GM18520 (cell line): ENCODE results near the gene SHISA9.

Experiments used
- ATAC-seq: cut with Tn5 transposase; IDR thresholded peaks from one replicate; pipeline ENCODE4 v1.9.1; 2021; ENCODE audit not compliant: unreplicated experiment

Gene SHISA9

GRCh38 chr16:13063457-13063856 is 162.1 kb downstream of the SHISA9 start:
- no peak for ATAC-seq

DNA sequence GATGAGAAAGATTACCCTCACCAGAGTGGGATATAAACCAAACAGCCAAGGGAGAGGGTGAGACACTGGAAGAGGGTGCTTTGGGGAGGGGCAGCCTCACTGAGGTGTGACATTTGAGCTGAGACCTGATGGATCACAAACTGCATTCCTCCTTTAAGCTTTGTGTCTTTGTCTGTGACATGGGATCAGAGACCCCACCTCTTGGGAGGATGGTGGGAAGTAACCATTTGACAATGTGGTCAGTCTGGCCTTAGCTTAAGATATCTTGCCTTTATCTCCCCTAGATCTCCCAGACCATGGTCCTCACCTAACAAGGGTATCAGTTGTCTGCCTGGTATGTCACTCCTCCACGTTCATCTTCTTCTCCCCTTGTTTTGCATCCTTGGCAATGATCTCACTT is 163.4 kb downstream of the SHISA9 start:
- no peak for ATAC-seq

DNA sequence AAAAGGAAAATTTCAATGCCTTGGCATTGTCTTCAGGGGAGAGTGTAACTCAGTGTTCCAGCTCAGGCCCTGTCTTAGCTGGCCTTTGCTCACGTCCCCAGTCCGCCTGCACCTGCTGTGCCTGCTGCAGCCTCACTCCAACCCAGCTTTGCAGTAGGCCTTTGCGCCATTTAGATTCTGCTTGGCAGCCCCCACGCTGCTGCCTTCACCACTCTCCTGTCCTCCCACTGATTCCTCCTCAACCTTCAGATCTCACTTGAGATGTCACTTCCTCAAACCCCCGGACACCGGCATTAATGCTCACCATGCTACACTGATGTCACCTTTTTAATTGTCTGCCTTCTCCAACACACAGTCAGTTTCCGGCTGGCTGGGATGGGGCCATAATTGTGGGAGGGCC is 166.2 kb downstream of the SHISA9 start:
- ATAC-seq, result no peak

DNA sequence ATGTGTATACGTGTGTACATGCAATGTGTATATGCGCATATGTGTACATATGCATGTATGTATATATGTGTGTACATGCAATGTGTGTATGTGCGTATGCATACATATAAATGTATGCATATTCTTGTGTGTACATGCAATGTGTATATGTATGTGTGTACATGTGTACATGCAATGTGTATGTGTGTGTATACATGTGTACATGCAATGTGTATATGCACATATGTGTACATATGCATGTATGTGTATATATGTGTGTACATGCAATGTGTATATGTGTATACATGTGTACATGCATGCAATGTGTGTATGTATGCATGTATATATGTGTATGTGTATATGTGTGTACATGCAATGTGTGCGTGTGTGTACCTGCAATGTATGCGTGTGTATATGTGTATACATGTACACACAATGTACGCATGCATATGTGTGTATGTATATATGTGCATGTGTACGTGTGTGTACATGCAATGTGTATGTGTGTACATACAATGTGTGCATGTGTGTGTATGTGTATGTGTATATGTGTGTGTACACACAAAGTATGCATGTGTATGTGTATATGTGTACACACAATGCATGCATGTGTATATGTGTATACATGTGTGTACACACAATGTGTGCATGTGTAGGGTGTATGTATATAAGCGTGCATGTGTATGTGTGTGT is 167.7 kb downstream of the SHISA9 start:
- ATAC-seq, result no peak

- ATAC-seq, result no peak
Measured at GRCh38 chr16:13070268-13070667, 168.9 kb downstream of the SHISA9 start.

DNA sequence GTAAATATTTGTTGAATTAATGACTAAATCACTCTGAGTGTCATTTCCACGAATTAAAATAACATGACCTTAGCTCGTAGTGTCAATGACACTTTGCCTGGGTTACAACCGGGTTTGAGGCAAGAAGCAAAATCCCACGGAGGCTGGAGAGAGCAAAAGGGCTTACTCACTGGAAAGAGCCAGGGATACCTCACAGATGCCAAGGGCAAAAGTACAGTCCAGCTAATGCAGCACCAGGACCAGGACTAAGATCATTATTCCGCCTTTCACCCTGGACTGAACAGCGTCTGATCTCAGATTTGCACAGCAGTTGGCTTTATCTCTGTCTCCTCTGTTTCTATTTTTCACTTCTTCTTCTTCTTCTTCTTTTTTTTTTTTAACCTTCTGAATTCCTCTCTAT is 175.5 kb downstream of the SHISA9 start:
- no peak for ATAC-seq

- no peak for ATAC-seq
Measured at GRCh38 chr16:13077816-13078215, 176.4 kb downstream of the SHISA9 start.

DNA sequence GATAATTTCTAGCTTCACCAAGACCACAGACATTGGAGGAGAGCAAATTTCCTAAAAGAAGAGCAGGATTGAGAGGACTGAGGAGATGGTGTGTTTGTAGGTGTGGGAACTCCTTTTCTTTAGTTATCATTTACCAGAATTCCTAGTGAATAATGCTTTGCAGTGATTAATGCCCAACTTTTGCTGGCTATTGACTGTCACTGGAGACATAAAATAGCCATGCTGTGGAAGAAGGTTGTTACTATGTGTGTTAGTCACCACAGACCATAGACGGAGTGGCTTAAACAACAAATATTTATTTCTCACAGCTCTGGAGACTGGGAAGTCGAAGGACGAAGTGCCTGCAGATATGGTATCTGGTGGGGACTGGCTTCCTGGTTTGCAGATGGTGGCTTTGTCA is 179.1 kb downstream of the SHISA9 start:
- no peak for ATAC-seq

GRCh38 chr16:13081825-13082331 is 180.5 kb downstream of the SHISA9 start:
- no peak for ATAC-seq

GRCh38 chr16:13083681-13084080 is 182.3 kb downstream of the SHISA9 start:
- no peak for ATAC-seq

DNA sequence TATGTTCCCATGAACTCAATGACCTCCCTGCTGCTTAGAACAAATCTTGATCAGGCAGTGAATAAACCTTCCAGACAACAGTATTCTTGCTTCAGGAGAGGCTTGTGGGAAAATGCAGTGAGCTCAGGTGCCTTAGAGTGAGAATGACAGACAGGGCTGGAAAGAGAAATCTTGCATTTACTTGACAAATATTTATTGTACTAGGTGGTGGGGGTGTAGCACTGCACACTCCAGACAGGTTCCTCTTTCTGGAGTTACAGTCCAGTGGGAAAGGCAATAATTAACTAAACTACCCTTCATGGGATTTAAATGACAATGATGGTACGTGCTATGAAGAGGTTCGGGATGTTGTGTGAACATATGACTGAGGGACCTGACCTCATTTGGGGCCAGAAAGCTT is 182.9 kb downstream of the SHISA9 start:
- no peak for ATAC-seq

DNA sequence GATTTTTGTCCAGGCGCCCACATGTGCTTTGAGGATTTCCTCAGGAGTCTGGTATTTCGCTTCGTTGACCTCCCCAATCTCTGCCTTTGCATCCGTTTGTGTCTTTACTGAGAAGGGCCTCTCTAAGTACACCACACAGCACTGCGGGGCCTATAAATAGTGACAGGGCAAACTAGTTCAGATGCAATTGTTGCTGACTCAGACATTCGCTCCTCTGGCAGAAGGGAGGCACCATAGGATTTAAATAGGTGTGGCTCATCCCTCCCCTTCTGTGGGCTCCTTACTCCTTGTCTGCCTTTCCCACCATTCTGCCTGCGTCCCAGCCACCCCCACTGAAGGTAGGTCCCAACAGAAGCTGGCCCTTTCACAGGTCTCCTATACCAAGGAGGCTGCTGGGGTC is 192.3 kb downstream of the SHISA9 start:
- ATAC-seq, result no peak

DNA sequence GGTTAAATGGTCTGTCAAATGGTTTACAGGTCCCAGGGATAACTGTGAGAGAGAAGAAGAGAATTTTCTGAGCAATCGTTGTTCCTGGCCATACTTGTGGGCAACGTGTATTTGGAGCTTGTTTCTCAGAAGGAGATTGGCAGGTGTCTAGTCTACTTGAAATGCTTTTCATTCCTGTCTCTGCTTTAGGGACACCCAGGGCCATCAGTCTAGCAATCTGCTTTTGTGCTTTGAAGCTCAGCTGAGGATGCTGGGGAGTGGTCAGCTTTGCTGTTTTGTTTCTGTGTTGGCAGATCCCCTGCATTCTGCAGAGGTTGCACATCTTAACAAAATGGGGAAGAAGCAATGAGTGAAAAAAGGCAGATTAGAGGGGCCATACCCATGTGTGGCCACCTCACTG is 193.7 kb downstream of the SHISA9 start:
- ATAC-seq, result no peak

GRCh38 chr16:13098536-13098935 is 197.1 kb downstream of the SHISA9 start:
- no peak for ATAC-seq

- no peak for ATAC-seq
Measured at GRCh38 chr16:13099822-13100221, 198.4 kb downstream of the SHISA9 start.

DNA sequence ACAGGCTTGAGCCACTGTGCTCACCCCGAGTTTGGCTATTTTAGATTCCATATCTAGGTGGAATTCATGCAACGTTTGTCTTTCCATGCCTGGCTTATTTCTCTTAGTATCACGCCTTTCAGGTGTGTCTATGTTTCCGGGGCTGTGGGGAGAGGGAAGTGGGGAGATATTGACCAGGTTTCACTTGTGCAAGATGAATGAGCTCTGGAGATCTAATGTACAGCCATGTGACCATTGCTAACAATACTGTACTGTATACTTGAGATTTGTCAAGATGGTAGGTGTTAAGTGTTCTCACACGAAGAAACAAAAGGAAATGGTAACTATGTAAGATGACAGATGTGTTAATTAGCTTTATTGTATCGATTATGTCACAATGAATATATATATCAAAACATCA is 199.6 kb downstream of the SHISA9 start:
- ATAC-seq, result no peak

DNA sequence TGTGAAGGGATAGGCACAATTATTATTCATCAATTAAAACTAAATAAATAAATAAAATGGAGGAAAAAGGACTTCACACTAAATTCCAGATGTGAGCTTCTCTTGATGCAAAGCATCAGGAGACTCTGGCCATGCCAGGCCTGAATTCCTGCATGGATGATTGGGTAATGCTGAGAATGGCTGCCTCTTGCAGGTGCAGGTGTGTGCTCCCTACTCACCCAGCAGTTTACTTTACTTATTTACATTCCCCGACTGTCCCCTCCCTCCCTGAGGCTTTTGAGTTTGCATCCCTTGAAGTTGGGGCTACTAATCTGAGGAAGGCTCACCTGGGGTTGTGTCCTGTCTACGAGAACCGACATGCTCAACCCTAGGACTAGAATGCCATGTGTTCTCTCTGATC is 200.4 kb downstream of the SHISA9 start:
- ATAC-seq, result no peak

- ATAC-seq, result no peak
Measured at GRCh38 chr16:13102401-13102800, 201.0 kb downstream of the SHISA9 start.

DNA sequence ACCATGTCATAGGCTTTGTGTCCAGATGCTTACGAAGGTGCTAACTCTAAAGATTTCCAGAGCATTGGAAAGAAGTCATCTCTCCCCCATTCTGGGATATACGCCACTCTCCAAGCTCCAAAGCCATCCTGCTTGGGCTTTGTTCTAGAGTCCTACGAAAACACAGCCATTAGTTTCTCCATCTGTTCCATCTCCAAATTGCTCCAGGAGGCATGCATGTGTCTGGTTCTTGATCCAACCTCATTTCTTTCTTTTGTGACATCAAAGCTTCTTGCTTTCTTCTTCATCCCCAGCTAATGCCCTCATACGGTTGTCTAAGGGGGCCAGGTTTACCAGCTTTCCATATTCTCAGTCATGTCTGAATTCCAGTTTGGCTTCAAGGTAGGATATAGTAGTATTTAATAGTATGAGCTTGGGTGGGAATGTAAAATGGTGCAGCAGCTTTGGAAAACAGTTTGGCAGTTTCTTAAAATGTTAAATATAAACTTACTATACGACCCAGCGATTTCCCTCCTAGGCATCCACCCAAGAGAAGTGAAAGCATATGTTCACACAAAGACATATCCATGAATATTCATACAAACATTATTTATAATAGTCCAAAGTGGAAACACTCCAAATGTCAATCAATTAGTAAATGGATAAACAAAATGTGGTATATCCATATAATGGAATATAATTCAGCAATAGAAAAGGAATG is 202.6 kb downstream of the SHISA9 start:
- ATAC-seq, result no peak

DNA sequence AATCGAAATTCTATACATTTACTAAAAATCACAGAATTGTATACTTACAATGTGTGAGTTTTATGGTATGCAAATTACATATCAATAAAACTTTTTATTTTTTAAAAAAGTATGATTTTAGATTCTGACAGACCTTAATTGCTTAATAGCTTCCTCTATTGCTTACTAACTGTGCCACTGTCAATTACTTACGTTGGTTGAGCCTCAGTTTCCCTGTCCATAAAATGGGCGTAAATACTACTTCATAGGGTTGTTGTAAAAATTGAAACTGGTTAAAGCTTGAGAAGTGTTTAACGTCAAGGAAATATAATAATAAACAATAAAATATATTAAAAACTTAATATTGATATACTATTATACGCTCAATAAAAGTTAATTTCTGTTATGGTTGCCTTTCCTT is 203.4 kb downstream of the SHISA9 start:
- no peak for ATAC-seq

DNA sequence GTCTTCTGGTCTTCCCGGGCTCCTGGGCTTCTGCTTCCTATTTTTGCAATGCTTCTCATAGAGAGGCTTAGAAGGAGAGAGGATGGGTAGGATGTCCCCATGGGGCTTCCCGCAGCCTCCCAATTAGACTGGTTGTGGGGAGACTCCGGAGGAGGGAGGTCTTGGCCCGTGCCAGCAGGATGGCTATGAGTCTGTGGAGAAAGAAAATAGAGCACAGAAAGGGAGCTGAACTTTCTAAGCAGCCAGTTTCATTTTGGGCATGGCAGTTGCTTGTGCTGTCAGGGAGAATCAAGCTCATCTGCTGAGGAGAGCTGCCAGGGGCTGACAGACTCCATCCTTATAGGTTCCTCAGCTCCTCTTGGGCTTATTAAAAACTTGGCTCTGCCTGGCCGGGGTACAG is 204.0 kb downstream of the SHISA9 start:
- no peak for ATAC-seq

DNA sequence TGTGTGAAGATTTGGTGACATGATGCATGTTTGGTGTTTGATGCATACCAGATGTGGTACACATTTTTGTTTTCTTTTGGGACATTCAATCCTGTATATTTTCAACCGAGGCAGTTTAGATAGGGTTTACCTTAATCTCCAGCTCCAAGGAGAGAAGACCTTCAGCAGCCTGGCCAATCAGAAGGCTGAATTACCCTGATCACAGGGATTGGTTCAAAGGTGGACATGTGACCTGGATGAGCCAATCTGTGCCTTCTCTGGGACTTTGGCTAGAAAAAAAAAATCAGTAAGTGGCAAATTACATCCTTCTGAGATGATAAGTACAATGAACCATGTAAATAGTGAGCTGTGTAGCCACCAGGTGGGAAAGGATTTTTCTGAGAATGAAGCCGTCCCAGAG is 205.1 kb downstream of the SHISA9 start:
- no peak for ATAC-seq

GRCh38 chr16:13108126-13108525 is 206.7 kb downstream of the SHISA9 start:
- no peak for ATAC-seq
